IPS-20b (cell line): ENCODE data around the gene ADGRB3.
"Not testable (repeated sequence)": the region's sequence is repeated elsewhere in the genome, so short reads cannot be mapped to it uniquely, and the experiment has no call there.

Experiments used
- H3K27ac ChIP-seq: one replicate; pipeline ENCODE4 v1.5.1; 2013; ENCODE audit warnings: low read length
- H3K27me3 ChIP-seq: 2 replicates; pipeline ENCODE4 v1.6.1; 2013; ENCODE audit warnings: mild to moderate bottlenecking, low read length, inconsistent platforms; ENCODE audit not compliant: insufficient read depth
- H3K36me3 ChIP-seq: 2 replicates; pipeline ENCODE4 v1.6.1; 2013; ENCODE audit warnings: low read depth, mild to moderate bottlenecking, inconsistent platforms, low read length, moderate library complexity; ENCODE audit not compliant: insufficient read depth
- H3K4me1 ChIP-seq: 2 replicates; pipeline ENCODE4 v1.6.1; 2013; ENCODE audit warnings: mild to moderate bottlenecking, control low read depth, inconsistent platforms, low read length, moderate library complexity; ENCODE audit not compliant: insufficient read depth
- H3K4me3 ChIP-seq: 2 replicates; pipeline ENCODE4 v1.5.1; 2013; ENCODE audit warnings: mild to moderate bottlenecking, low read length, inconsistent platforms
- H3K9ac ChIP-seq: 2 replicates; pipeline ENCODE4 v1.6.1; 2013; ENCODE audit warnings: low read depth, mild to moderate bottlenecking, inconsistent platforms, low read length, moderate library complexity
- H3K9me3 ChIP-seq: 2 replicates; pipeline ENCODE4 v1.6.1; 2013; ENCODE audit warnings: mild to moderate bottlenecking, low read depth, low read length, inconsistent platforms; ENCODE audit not compliant: insufficient read depth

Gene ADGRB3

DNA sequence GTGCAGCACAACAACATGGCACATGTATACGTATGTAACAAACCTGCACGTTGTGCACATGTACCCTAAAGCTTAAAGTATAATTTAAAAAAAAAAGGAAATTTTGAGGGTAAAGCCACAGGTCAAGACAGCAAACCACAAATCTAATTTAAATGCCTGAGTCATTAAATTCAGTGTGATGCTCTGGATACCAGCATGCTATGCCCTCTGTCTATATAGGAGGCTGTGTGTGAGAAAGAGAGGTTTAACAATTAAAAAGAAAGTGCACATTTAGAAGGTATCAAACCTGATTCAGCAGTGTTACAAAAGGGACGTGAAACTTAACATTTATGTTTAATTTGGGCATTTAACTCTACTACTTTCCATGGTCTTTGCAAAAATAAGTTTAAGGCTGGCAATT lies 276.3 kb downstream of the ADGRB3 start:
- Histone ChIP-seq H3K9me3 (no peaks in the 10 kb centered on the region), H3K4me3 (no peak overlapping the region), H3K4me1 (no peaks in the 10 kb centered on the region), H3K36me3 (no peaks in the 10 kb centered on the region), H3K27ac (no peak overlapping the region), H3K27me3 (no peaks in the 10 kb centered on the region), H3K9ac (no peak overlapping the region)

GRCh38 chr6:68911811-68912210 lies 276.7 kb downstream of the ADGRB3 start:
- Histone ChIP-seq H3K4me1 (no peaks in the 10 kb centered on the region), H3K9ac (no peak overlapping the region), H3K27me3 (no peaks in the 10 kb centered on the region), H3K9me3 (no peaks in the 10 kb centered on the region), H3K36me3 (no peaks in the 10 kb centered on the region), H3K27ac (no peak overlapping the region), H3K4me3 (no peak overlapping the region)

DNA sequence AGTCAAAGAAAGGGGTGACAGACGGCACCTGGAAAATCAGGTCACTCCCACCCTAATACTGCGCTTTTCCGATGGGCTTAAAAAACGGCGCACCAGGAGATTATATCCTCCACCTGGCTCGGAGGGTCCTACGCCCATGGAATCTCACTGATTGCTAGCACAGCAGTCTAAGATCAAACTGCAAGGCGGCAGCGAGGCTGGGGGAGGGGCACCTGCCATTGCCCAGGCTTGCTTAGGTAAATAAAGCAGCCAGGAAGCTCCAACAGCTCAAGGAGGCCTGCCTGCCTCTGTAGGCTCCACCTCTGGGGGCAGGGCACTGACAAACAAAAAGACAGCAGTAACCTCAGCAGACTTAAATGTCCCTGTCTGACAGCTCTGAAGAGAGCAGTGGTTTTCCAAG lies 277.7 kb downstream of the ADGRB3 start:
- H3K27ac ChIP-seq, H3K9me3 ChIP-seq, H3K36me3 ChIP-seq, H3K4me1 ChIP-seq, H3K9ac ChIP-seq, H3K27me3 ChIP-seq, H3K4me3 ChIP-seq: not testable (repeated sequence)

GRCh38 chr6:68915586-68915985 lies 280.5 kb downstream of the ADGRB3 start:
- no peak overlapping the region for H3K27ac ChIP-seq

DNA sequence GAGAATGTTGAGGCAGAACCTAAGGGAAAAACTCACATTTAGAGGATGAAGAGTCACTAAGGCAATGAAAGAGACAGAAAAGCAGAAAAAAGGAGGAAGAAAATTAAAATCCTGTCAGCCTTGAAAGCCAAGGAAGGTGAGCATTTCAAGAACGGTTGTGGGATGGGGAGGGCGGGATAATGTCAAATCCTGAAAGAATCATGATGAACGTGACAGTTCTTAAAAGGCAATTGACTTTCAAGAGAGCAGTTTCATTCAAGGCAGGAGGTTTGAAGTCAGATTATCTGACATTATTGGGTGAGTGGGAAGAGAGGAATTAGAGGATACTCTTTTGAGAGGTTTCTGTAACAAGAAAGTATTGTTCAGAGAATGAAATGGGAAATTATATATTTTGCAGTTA lies 284.5 kb downstream of the ADGRB3 start:
- no peak overlapping the region for H3K27ac ChIP-seq
- no peak overlapping the region for H3K9ac ChIP-seq

More at GRCh38 chr6:68915586-68915985, 280.5 kb downstream of the ADGRB3 start:
- no peaks in the 10 kb centered on the region for H3K36me3 ChIP-seq
- no peak overlapping the region for H3K9ac ChIP-seq
- H3K4me1 ChIP-seq, result no peaks in the 10 kb centered on the region
- H3K27me3 ChIP-seq, result no peaks in the 10 kb centered on the region
- no peak overlapping the region for H3K4me3 ChIP-seq
- no peaks in the 10 kb centered on the region for H3K9me3 ChIP-seq

DNA sequence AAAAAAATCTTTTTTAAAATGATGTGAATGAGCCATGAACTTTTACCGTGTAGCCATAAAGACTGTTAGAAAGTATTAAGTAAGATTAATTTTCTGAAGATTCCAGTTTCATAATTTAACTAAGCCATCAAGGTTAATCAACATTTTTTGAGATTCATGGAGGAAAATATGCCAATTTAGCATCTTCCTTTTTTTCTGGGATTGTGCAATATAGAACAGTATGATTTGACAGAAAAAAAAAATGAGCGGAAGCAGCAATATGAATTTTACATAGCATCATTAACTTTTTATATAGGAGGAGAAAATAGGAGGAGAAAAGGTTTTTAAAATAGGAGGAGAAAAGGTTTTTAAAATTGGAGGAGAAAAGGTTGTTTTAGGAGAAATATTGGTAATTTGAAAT lies 306.3 kb downstream of the ADGRB3 start:
- H3K27ac ChIP-seq, result no peak overlapping the region

More for the DNA sequence above, 284.5 kb downstream of the ADGRB3 start:
- Histone ChIP-seq H3K4me3 (no peak overlapping the region), H3K4me1 (peaks cover 8% of the 10 kb centered on the region; the same call in 1 of the 2 replicates), H3K9me3 (no peaks in the 10 kb centered on the region), H3K36me3 (no peaks in the 10 kb centered on the region), H3K27me3 (no peaks in the 10 kb centered on the region)

GRCh38 chr6:68947721-68948120 lies 312.6 kb downstream of the ADGRB3 start:
- no peaks in the 10 kb centered on the region for H3K9me3 ChIP-seq
- H3K27me3 ChIP-seq, result no peaks in the 10 kb centered on the region
- no peak overlapping the region for H3K4me3 ChIP-seq
- no peaks in the 10 kb centered on the region for H3K4me1 ChIP-seq
- H3K9ac ChIP-seq, result no peak overlapping the region
- H3K27ac ChIP-seq, result no peak overlapping the region
- no peaks in the 10 kb centered on the region for H3K36me3 ChIP-seq

More for the DNA sequence above, 306.3 kb downstream of the ADGRB3 start:
- no peaks in the 10 kb centered on the region for H3K4me1 ChIP-seq
- H3K4me3 ChIP-seq, result no peak overlapping the region
- no peaks in the 10 kb centered on the region for H3K36me3 ChIP-seq
- H3K9ac ChIP-seq, result no peak overlapping the region
- H3K9me3 ChIP-seq, result no peaks in the 10 kb centered on the region
- H3K27me3 ChIP-seq, result no peaks in the 10 kb centered on the region

GRCh38 chr6:68951270-68951669 lies 316.2 kb downstream of the ADGRB3 start:
- H3K4me1 ChIP-seq, result no peaks in the 10 kb centered on the region

GRCh38 chr6:68958327-68958726 lies 323.2 kb downstream of the ADGRB3 start:
- Histone ChIP-seq H3K4me3 (no peak overlapping the region), H3K36me3 (no peaks in the 10 kb centered on the region), H3K9me3 (no peaks in the 10 kb centered on the region), H3K4me1 (no peaks in the 10 kb centered on the region), H3K27ac (no peak overlapping the region), H3K9ac (no peak overlapping the region), H3K27me3 (no peaks in the 10 kb centered on the region)

More at GRCh38 chr6:68951270-68951669, 316.2 kb downstream of the ADGRB3 start:
- Histone ChIP-seq H3K4me3 (no peak overlapping the region), H3K36me3 (no peaks in the 10 kb centered on the region), H3K27me3 (no peaks in the 10 kb centered on the region), H3K9ac (no peak overlapping the region), H3K9me3 (no peaks in the 10 kb centered on the region), H3K27ac (no peak overlapping the region)

DNA sequence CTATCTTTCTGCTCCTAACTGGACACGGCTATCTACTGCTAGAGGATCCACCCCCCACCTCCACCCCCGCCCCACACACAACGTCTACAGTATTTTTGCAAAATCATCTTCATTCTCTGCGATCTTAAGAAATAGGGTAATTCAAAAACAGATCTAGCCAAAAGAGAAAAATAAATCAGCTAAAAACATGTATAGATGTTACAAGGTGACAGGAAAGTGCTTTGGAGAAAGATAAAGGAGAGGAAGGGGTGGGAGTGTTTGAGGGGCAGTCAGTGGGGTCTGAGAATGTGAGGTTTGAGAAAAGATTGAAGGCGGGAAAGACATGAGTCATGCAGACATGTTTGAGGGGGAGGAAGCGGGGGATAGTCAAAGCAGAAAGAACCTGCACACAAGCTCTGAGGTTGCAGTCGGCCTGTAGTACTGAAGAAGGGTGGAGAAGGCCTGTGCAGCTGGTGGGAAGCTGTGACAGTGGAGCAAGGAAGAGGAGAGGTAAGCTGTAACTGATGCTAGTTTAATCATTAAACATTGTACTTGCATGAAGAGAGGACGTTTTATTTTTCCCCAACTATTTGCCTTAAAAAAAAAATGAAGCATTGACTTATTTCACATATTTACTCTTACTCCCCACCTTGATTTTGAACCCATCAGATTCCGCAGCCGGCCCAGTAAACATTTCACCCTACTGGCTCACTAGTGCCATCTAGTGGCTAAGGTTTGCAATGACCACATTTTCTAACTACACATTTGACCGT lies 332.6 kb downstream of the ADGRB3 start:
- Histone ChIP-seq H3K27ac (no peak overlapping the region), H3K27me3 (no peaks in the 10 kb centered on the region), H3K9me3 (no peaks in the 10 kb centered on the region), H3K4me3 (no peak overlapping the region), H3K4me1 (no peaks in the 10 kb centered on the region), H3K36me3 (no peaks in the 10 kb centered on the region), H3K9ac (no peak overlapping the region)

GRCh38 chr6:68968301-68968649 lies 333.2 kb downstream of the ADGRB3 start:
- Histone ChIP-seq H3K27ac (no peak overlapping the region), H3K4me3 (no peak overlapping the region), H3K9me3 (no peaks in the 10 kb centered on the region), H3K36me3 (no peaks in the 10 kb centered on the region), H3K27me3 (no peaks in the 10 kb centered on the region), H3K9ac (no peak overlapping the region), H3K4me1 (no peaks in the 10 kb centered on the region)

DNA sequence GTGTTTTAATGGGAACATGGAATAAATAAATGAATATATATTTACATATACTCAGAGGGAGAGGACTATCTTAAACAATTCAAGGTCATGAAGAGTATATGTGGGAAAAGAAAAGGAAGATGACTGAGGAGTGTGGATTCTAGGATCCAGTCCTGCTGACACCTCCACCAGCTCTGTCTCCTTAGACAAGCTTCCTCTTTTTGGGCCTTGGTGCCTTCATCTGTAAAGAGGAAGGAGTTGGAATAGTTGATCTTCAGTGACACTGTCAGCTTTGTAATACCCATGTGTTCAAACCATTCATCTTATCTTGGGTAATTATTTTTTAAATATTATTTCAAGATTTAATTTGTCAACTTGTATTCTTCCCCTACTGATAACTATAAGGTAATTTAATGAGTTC lies 338.0 kb downstream of the ADGRB3 start:
- Histone ChIP-seq H3K36me3 (no peaks in the 10 kb centered on the region), H3K27me3 (no peaks in the 10 kb centered on the region), H3K4me3 (no peak overlapping the region), H3K9ac (no peak overlapping the region), H3K27ac (no peak overlapping the region), H3K9me3 (no peaks in the 10 kb centered on the region), H3K4me1 (no peaks in the 10 kb centered on the region)
